ENCODE data around the gene SIK3.

GRCh38 chr11:116876656-116877055, 221.6 kb downstream of the SIK3 start:
- TF ChIP-seq POLR2A (IDR thresholded peaks at IDR 0.05) (no peak), CTCF (IDR thresholded peaks at IDR 0.05) (no peak)

Measured in heart left ventricle (tissue), 13 donors.